SK-N-SH (cell line): ENCODE results near the gene ASB11. TPM values are rescaled to one million over a fixed set of nuclear protein-coding genes. Genes with fewer than 3 reads are reported as not detected.

Source experiments
- CTCF ChIA-PET: fragments of 300-600, 350-600 bp; formaldehyde crosslinking; extraction: SDS; loops from one replicate; lab custom pipeline; 2021; lab: Yijun Ruan, JAX
- POLR2A ChIA-PET: fragments of 350-600 bp; sonication (Branson Sonifier 250); formaldehyde crosslinking; extraction: SDS; loops from one replicate; lab custom pipeline; 2020; ENCODE audit warnings: antibody characterized with exemption, inconsistent platforms; lab: Yijun Ruan, JAX
- DNase-seq: peaks from one replicate; pipeline ENCODE4 v3.0.0; 2012
- H2AFZ ChIP-seq: fragments of 200-600 bp; sonication (generic); 2 replicates; pipeline ENCODE4 v1.8.1; 2016; ENCODE audit warnings: antibody characterized with exemption, mild to moderate bottlenecking, low read depth
- H3F3A ChIP-seq: fragments of 200-600 bp; sonication (generic); replicated peaks from 2 replicates; pipeline ENCODE3; 2016; ENCODE audit warnings: antibody characterized with exemption, mild to moderate bottlenecking; ENCODE audit not compliant: insufficient read depth
- H3K27ac ChIP-seq, 2 experiments: fragments of 200-500 bp in 1 of 2; fragments of 200-600 bp in 1 of 2; sonication (Bioruptor generic) in 1 of 2; sonication (generic), shearing (Covaris generic) in 1 of 2; 2 replicates each; pipeline versions ENCODE4 v1.5.1 to v1.6.1; 2014 to 2016; ENCODE audit warnings: low read depth in 2 of 2, inconsistent platforms in 1 of 2, low read length in 1 of 2, mild to moderate bottlenecking in 1 of 2, mixed read lengths in 1 of 2
- H3K27me3 ChIP-seq: fragments of 200-600 bp; sonication (generic), shearing (Covaris generic); 2 replicates; pipeline ENCODE4 v1.6.1; 2016; ENCODE audit warnings: mixed run types; ENCODE audit not compliant: insufficient read depth
- H3K36me3 ChIP-seq, 2 experiments: fragments of 200-500 bp in 1 of 2; fragments of 200-600 bp in 1 of 2; sonication (Bioruptor generic) in 1 of 2; sonication (generic) in 1 of 2; replicated peaks in 1 of 2; 2 replicates each; pipeline versions ENCODE3 to v1.5.1; 2014 to 2016; ENCODE audit warnings: low read length in 1 of 2, mild to moderate bottlenecking in 1 of 2; ENCODE audit not compliant: insufficient read depth in 2 of 2, control insufficient read depth in 1 of 2
- H3K4me1 ChIP-seq, 2 experiments: fragments of 200-500 bp in 1 of 2; fragments of 200-600 bp in 1 of 2; sonication (Bioruptor generic) in 1 of 2; sonication (generic), shearing (Covaris generic) in 1 of 2; 2 replicates each; pipeline versions ENCODE4 v1.5.1 to v1.6.1; 2014 to 2016; ENCODE audit warnings: low read depth in 1 of 2, low read length in 1 of 2, mixed run types in 1 of 2; ENCODE audit not compliant: insufficient read depth in 2 of 2, control insufficient read depth in 1 of 2
- H3K4me2 ChIP-seq: fragments of 200-600 bp; sonication (generic), shearing (Covaris generic); 2 replicates; pipeline ENCODE4 v1.6.1; 2017; ENCODE audit warnings: mixed run types
- H3K4me3 ChIP-seq, 2 experiments: fragments of 200-500 bp in 1 of 2; fragments of 200-600 bp in 1 of 2; sonication (Bioruptor generic) in 1 of 2; sonication (generic), shearing (Covaris generic) in 1 of 2; 2 replicates each; pipeline versions ENCODE4 v1.5.1 to v1.8.1; 2014 to 2016; ENCODE audit warnings: low read depth in 2 of 2, inconsistent platforms in 1 of 2, low read length in 1 of 2, mild to moderate bottlenecking in 1 of 2, mixed read lengths in 1 of 2, moderate library complexity in 1 of 2
- H3K79me2 ChIP-seq: fragments of 200-600 bp; sonication (generic); 2 replicates; pipeline ENCODE4 v1.8.1; 2017; ENCODE audit warnings: mild to moderate bottlenecking; ENCODE audit not compliant: insufficient read depth
- H3K9ac ChIP-seq: fragments of 200-600 bp; sonication (generic); 2 replicates; pipeline ENCODE4 v1.6.1; 2017; ENCODE audit warnings: mixed run types
- H3K9me2 ChIP-seq: fragments of 200-600 bp; sonication (generic); 2 replicates; pipeline ENCODE4 v1.6.1; 2017; ENCODE audit warnings: mixed run types
- H3K9me3 ChIP-seq: fragments of 200-600 bp; sonication (generic); 2 replicates; pipeline ENCODE4 v1.6.1; 2017; ENCODE audit warnings: mixed run types, mild to moderate bottlenecking, moderate library complexity
- H4K20me1 ChIP-seq: fragments of 200-600 bp; sonication (generic); 2 replicates; pipeline ENCODE4 v1.6.1; 2017; ENCODE audit warnings: mild to moderate bottlenecking, mixed run types; ENCODE audit not compliant: insufficient read depth
- EP300 ChIP-seq, 2 experiments: IDR thresholded peaks; 2 replicates each; pipeline versions ENCODE4 v1.4.0 to v1.6.1; 2012; ENCODE audit warnings: borderline replicate concordance in 1 of 2, low read depth in 1 of 2, low read length in 1 of 2
- GABPA ChIP-seq: IDR thresholded peaks from 2 replicates; pipeline ENCODE4 v1.4.0; 2012; ENCODE audit warnings: low read depth, mild to moderate bottlenecking
- IRF3 ChIP-seq: fragments of 150-350 bp; IDR thresholded peaks from 2 replicates; pipeline ENCODE4 v1.6.1; 2016; ENCODE audit warnings: mild to moderate bottlenecking, low read depth, low read length
- MAX ChIP-seq: IDR thresholded peaks from 2 replicates; pipeline ENCODE4 v1.4.0; 2012; ENCODE audit warnings: low read depth
- MXI1 ChIP-seq: IDR thresholded peaks from 2 replicates; pipeline ENCODE4 v1.6.1; 2012; ENCODE audit warnings: mild to moderate bottlenecking, low read depth, low read length, improper control_type of control experiment
- RFX5 ChIP-seq: IDR thresholded peaks from 2 replicates; pipeline ENCODE4 v1.6.1; 2012; ENCODE audit warnings: mild to moderate bottlenecking, improper control_type of control experiment, low read length
- RXRA ChIP-seq: IDR thresholded peaks from 2 replicates; pipeline ENCODE4 v1.4.0; 2012; ENCODE audit warnings: low read depth, mild to moderate bottlenecking, borderline replicate concordance
- SIN3A ChIP-seq: IDR thresholded peaks from 2 replicates; pipeline ENCODE4 v1.6.1; 2012; ENCODE audit warnings: low read depth, mild to moderate bottlenecking, low read length, moderate library complexity, borderline replicate concordance
- ZBTB33 ChIP-seq: IDR thresholded peaks from 2 replicates; pipeline ENCODE4 v1.4.0; 2012; ENCODE audit warnings: low read depth, borderline replicate concordance
- WGBS: methylation state at CpG from one replicate; pipeline ENCODE4 v1.1.6; 2017; ENCODE audit warnings: low lambda C conversion rate; 5-methylcytosine and 5-hydroxymethylcytosine counted together
- polyA plus RNA-seq, 3 experiments: library from polyadenylated mRNA; depleted of rRNA; stranded (reverse); fragments of >200 nt; gene quantifications; 2 replicates each; pipeline ENCODE4 v1.2.3, GENCODE V29; 2012

Gene ASB11
- polyA plus RNA-seq, 1 of the 3 experiments (the other 2 are of a cell fraction): not detected

- Histone ChIP-seq H2AFZ (no peak overlapping the region), H3K9me2 (no peaks in the 10 kb centered on the region), H3K79me2 (no peaks in the 10 kb centered on the region), H3F3A (no peaks in the 10 kb centered on the region), H3K36me3 (no peaks in the 10 kb centered on the region), H3K4me1 (peaks cover 0 to 10% of the 10 kb centered on the region in 2 experiments; a peak in 2 of 4 replicates), H3K27me3 (peaks cover 6% of the 10 kb centered on the region; the same call in 1 of the 2 replicates), H3K9me3 (no peaks in the 10 kb centered on the region), H3K27ac (no peak overlapping the region), H4K20me1 (no peaks in the 10 kb centered on the region), H3K4me2 (no peak overlapping the region), H3K9ac (no peak overlapping the region), H3K4me3 (no peak overlapping the region)
- CTCF ChIA-PET: interaction anchor here (1.1 to 6.6 kb wide), 3 partner anchors 10 to 122 kb away, joined by 3 to 108 read pairs (median 4); no protein-coding TSS in a partner anchor
- POLR2A ChIA-PET: no interaction called here
- no peak for TF ChIP-seq IRF3
- 75% methylated on average over 3 of the region's 3 CpGs for WGBS
- no peak for DNase-seq
Observed at GRCh38 chrX:15345976-15346375, 30.5 kb upstream of the ASB11 start.

- Histone ChIP-seq H3K9ac (no peak overlapping the region), H3K79me2 (no peaks in the 10 kb centered on the region), H3K27ac (no peak overlapping the region), H3F3A (no peaks in the 10 kb centered on the region), H3K9me3 (no peaks in the 10 kb centered on the region), H3K27me3 (peaks cover 8% of the 10 kb centered on the region; the same call in 1 of the 2 replicates), H3K4me1 (peaks cover 0 to 3% of the 10 kb centered on the region in 2 experiments; a peak in 1 of 4 replicates), H2AFZ (no peak overlapping the region), H3K4me2 (no peak overlapping the region), H4K20me1 (no peaks in the 10 kb centered on the region), H3K9me2 (no peaks in the 10 kb centered on the region), H3K36me3 (no peaks in the 10 kb centered on the region), H3K4me3 (no peak overlapping the region)
- no peak for DNase-seq
- CTCF ChIA-PET: no interaction called here
- TF ChIP-seq EP300 (IDR thresholded peaks at IDR 0.05; ENCODE audit: borderline replicate concordance in 1 of 2, low read depth in 1 of 2, low read length in 1 of 2) (no peak), MAX (no peak), MXI1 (no peak), GABPA (no peak), RXRA (no peak), SIN3A (no peak), ZBTB33 (no peak), RFX5 (no peak), IRF3 (no peak)
- POLR2A ChIA-PET: no interaction called here
Observed at GRCh38 chrX:15344106-15344505, 28.7 kb upstream of the ASB11 start.
